HUES6 (cell line): ENCODE results near the gene TMPRSS11F.
"Not testable (repeated sequence)": the region's sequence is repeated elsewhere in the genome, so short reads cannot be mapped to it uniquely, and the experiment has no call there.

Source experiments
- H3K27ac ChIP-seq: 2 replicates; pipeline ENCODE4 v1.7.0; 2013; ENCODE audit warnings: low read depth, mild to moderate bottlenecking, low read length, inconsistent platforms
- H3K27me3 ChIP-seq: 2 replicates; pipeline ENCODE4 v1.6.1; 2013; ENCODE audit warnings: low read length; ENCODE audit not compliant: control insufficient read depth, insufficient read depth
- H3K36me3 ChIP-seq: 2 replicates; pipeline ENCODE4 v1.6.1; 2013; ENCODE audit warnings: low read length; ENCODE audit not compliant: control insufficient read depth, insufficient read depth
- H3K4me1 ChIP-seq: 2 replicates; pipeline ENCODE4 v1.6.1; 2013; ENCODE audit warnings: low read length; ENCODE audit not compliant: control insufficient read depth, insufficient read depth
- H3K4me3 ChIP-seq: 2 replicates; pipeline ENCODE4 v1.5.1; 2013; ENCODE audit warnings: low read depth, low read length
- H3K9ac ChIP-seq: one replicate; pipeline ENCODE4 v1.6.1; 2013; ENCODE audit warnings: mild to moderate bottlenecking, low read length
- H3K9me3 ChIP-seq: 2 replicates; pipeline ENCODE4 v1.6.1; 2013; ENCODE audit warnings: low read depth, low read length; ENCODE audit not compliant: control insufficient read depth, insufficient read depth

TMPRSS11F gene

GRCh38 chr4:68129793-68130192 lies at the start of gene TMPRSS11F:
TMPRSS11F (minus strand) TSS chr4:68129869; CDS start chr4:68129820, 49 bp downstream.
- Histone ChIP-seq H3K27me3 (no peaks in the 10 kb centered on the region), H3K9me3 (no peaks in the 10 kb centered on the region; the same call in 1 of the 2 replicates), H3K9ac (no peak within 1 kb of the TSS), H3K36me3 (no peaks in the 10 kb centered on the region), H3K27ac (no peak within 1 kb of the TSS), H3K4me3 (no peak within 1 kb of the TSS), H3K4me1 (no peaks in the 10 kb centered on the region)

- Histone ChIP-seq H3K27me3 (no peaks in the 10 kb centered on the region), H3K9me3 (peaks cover 25% of the 10 kb centered on the region), H3K9ac (no peak overlapping the region), H3K4me1 (no peaks in the 10 kb centered on the region), H3K4me3 (no peak overlapping the region), H3K36me3 (no peaks in the 10 kb centered on the region), H3K27ac (no peak overlapping the region)
Measured at GRCh38 chr4:68176904-68177303, 47.2 kb upstream of the TMPRSS11F start.

- no peaks in the 10 kb centered on the region for H3K36me3 ChIP-seq
- no peaks in the 10 kb centered on the region for H3K4me1 ChIP-seq
- no peak overlapping the region for H3K27ac ChIP-seq
- no peak overlapping the region for H3K9ac ChIP-seq
- no peaks in the 10 kb centered on the region for H3K27me3 ChIP-seq
- no peak overlapping the region for H3K4me3 ChIP-seq
- H3K9me3 ChIP-seq: peaks cover 27% of the 10 kb centered on the region
Measured at GRCh38 chr4:68176500-68176899, 46.8 kb upstream of the TMPRSS11F start.

GRCh38 chr4:68175562-68176155 lies 46.0 kb upstream of the TMPRSS11F start:
- H3K9me3 ChIP-seq: peaks cover 27% of the 10 kb centered on the region
- H3K27ac ChIP-seq: no peak overlapping the region
- no peak overlapping the region for H3K4me3 ChIP-seq
- no peaks in the 10 kb centered on the region for H3K4me1 ChIP-seq
- H3K27me3 ChIP-seq: no peaks in the 10 kb centered on the region
- no peak overlapping the region for H3K9ac ChIP-seq
- H3K36me3 ChIP-seq: no peaks in the 10 kb centered on the region

GRCh38 chr4:68174389-68174788 lies 44.7 kb upstream of the TMPRSS11F start:
- not testable (repeated sequence) for H3K4me3 ChIP-seq, H3K27me3 ChIP-seq, H3K36me3 ChIP-seq, H3K27ac ChIP-seq, H3K9ac ChIP-seq, H3K4me1 ChIP-seq
- peaks cover 27% of the 10 kb centered on the region for H3K9me3 ChIP-seq

- H3K4me3 ChIP-seq, H3K4me1 ChIP-seq, H3K27ac ChIP-seq: not testable (repeated sequence)
Measured at GRCh38 chr4:68172147-68172546, 42.5 kb upstream of the TMPRSS11F start.

GRCh38 chr4:68167706-68168105 lies 38.0 kb upstream of the TMPRSS11F start:
- no peak overlapping the region for H3K4me3 ChIP-seq
- no peak overlapping the region for H3K9ac ChIP-seq
- no peaks in the 10 kb centered on the region for H3K4me1 ChIP-seq
- H3K27me3 ChIP-seq: no peaks in the 10 kb centered on the region
- no peaks in the 10 kb centered on the region for H3K36me3 ChIP-seq
- H3K9me3 ChIP-seq: peaks cover 8% of the 10 kb centered on the region; the same call in 1 of the 2 replicates
- H3K27ac ChIP-seq: no peak overlapping the region

More at GRCh38 chr4:68172147-68172546, 42.5 kb upstream of the TMPRSS11F start:
- H3K27me3 ChIP-seq, H3K36me3 ChIP-seq, H3K9ac ChIP-seq: not testable (repeated sequence)
- peaks cover 27% of the 10 kb centered on the region for H3K9me3 ChIP-seq

GRCh38 chr4:68167166-68167565 lies 37.5 kb upstream of the TMPRSS11F start:
- H3K27ac ChIP-seq: no peak overlapping the region
- no peaks in the 10 kb centered on the region for H3K27me3 ChIP-seq
- no peaks in the 10 kb centered on the region for H3K36me3 ChIP-seq
- 0 out of 2 replicates have a peak, but pooled peaks cover 5% of the 10 kb centered on the region for H3K9me3 ChIP-seq
- no peaks in the 10 kb centered on the region for H3K4me1 ChIP-seq
- H3K4me3 ChIP-seq: no peak overlapping the region
- no peak overlapping the region for H3K9ac ChIP-seq

GRCh38 chr4:68163754-68164153 lies 34.1 kb upstream of the TMPRSS11F start:
- H3K4me3 ChIP-seq: no peak overlapping the region
- H3K36me3 ChIP-seq: no peaks in the 10 kb centered on the region
- no peak overlapping the region for H3K27ac ChIP-seq
- H3K9ac ChIP-seq: no peak overlapping the region
- H3K27me3 ChIP-seq: no peaks in the 10 kb centered on the region
- H3K4me1 ChIP-seq: no peaks in the 10 kb centered on the region; the same call in 1 of the 2 replicates
- no peaks in the 10 kb centered on the region for H3K9me3 ChIP-seq

- Histone ChIP-seq H3K27me3 (no peaks in the 10 kb centered on the region), H3K36me3 (no peaks in the 10 kb centered on the region), H3K9ac (no peak overlapping the region), H3K4me1 (no peaks in the 10 kb centered on the region; the same call in 1 of the 2 replicates), H3K4me3 (no peak overlapping the region), H3K27ac (no peak overlapping the region), H3K9me3 (no peaks in the 10 kb centered on the region)
Measured at GRCh38 chr4:68162196-68162595, 32.5 kb upstream of the TMPRSS11F start.

GRCh38 chr4:68152411-68152810 lies 22.7 kb upstream of the TMPRSS11F start:
- no peak overlapping the region for H3K9ac ChIP-seq
- no peak overlapping the region for H3K27ac ChIP-seq
- no peaks in the 10 kb centered on the region for H3K36me3 ChIP-seq
- 0 out of 2 replicates have a peak, but pooled peaks cover 3% of the 10 kb centered on the region for H3K9me3 ChIP-seq
- no peaks in the 10 kb centered on the region for H3K27me3 ChIP-seq
- H3K4me1 ChIP-seq: peaks cover 5% of the 10 kb centered on the region; the same call in 1 of the 2 replicates
- H3K4me3 ChIP-seq: no peak overlapping the region
